HG02759 (cell line): Measurements from ENCODE around the gene TRMT10B.
A peak's percentile ranks its signal among the peaks of the same experiment; 100 is the strongest.
"Not testable (repeated sequence)": the region's sequence is repeated elsewhere in the genome, so short reads cannot be mapped to it uniquely, and the experiment has no call there.

Source experiments
- ATAC-seq: cut with Tn5 transposase; IDR thresholded peaks from one replicate; pipeline ENCODE4 v1.9.1; 2021; ENCODE audit warnings: mild to moderate bottlenecking, moderate library complexity; ENCODE audit not compliant: unreplicated experiment

TRMT10B gene

DNA sequence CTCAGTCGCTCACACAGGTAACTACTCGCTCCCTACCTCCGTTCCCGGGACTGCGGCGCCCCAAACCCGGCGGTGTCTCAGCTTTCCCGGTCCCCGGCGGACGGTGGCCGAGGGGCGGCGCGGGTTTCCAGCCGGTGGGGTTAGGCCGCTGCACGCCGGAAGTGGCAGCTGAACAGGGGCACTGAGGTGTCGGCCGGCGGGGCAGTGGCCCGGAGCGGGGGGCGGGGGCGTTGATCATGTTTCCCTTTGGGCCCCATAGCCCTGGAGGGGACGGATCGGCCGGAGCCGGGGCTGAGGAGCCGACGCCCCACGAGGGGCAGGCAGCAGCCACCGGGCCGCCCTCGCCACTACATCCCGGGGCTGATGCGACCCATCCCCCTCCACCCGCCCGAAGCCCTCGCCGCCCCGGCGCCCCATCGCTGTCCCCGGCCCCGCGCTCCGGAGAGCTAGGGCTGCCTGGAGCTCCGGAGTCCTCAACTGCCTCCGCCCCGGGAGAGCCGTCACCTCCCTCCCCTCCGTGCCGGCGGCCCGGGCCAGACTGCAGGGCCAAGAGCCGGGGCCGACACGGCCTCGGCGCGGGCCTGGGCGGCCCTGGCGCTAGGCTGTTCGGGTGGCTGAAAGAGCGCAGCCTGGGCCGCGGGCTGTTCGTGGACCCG lies 47.2 kb downstream of the TRMT10B start, which contains the start of gene DCAF10:
Gene DCAF10 (plus strand): TSS at position 167 of the 656 bp plus-strand sequence. CDS start 70 bp downstream, at position 237.
- ATAC-seq, result peak; percentile 81

DNA sequence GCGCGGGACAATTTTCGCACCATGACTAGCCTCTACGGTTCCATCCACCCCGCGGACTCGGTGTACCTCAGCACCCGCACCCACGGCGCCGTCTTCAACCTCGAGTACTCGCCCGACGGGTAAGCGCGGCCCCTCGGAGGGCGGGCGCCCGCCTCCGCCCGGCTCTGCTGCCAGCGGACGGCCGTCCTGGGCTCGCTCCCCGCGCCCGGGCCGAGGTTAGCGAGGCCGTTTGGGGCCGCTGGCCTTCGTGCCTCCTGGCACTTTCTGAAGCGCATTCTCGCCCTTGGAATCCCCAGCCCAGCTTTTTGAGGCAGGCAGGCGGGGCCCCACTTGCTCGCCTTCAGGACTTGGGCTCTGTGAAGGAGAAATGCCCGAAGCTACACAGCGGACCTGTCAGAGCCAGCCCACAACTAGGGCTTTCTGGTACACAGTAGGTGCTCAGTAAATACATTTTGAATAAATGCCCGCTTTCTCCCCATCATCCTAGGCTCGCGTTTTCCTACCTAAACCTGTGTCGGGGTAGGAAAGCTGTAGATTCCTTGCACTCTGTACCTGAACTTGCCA lies 47.8 kb downstream of the TRMT10B start:
- ATAC-seq, result peak; percentile 48

DNA sequence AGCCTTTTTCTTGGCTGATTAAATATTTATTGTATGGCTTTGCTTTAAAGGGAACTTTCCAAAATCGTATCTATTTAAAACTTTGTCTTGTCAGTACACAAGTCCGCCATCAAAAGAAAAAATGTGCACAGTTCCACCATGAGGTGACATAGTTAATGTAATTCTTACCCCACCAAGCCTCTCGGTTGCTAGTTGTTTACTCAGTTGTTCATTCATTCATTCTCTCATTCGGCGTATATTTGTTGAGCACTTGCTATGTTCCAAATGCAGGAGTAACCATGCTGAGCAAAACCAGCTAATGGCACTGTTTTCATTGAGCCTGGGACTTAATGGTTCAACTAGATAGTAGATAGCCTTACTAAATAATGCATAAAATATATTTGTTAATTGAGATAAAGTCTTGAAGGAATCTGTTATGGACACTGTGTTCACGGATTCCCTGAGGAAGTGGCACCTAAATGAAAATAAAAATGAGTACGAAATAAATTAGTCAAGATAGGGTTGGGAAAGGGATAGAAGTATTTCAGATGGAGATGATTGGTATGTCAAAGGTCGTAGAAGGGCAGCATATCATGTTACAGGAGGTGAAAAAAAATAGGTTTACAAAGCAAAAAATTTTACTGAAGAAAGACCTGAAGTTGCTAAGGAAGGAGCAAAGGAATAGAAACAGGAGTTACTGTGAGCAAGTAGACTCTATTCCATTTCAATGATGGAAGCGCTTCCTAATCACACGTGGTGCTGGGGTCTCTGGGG lies 48.5 kb downstream of the TRMT10B start:
- no peak for ATAC-seq

DNA sequence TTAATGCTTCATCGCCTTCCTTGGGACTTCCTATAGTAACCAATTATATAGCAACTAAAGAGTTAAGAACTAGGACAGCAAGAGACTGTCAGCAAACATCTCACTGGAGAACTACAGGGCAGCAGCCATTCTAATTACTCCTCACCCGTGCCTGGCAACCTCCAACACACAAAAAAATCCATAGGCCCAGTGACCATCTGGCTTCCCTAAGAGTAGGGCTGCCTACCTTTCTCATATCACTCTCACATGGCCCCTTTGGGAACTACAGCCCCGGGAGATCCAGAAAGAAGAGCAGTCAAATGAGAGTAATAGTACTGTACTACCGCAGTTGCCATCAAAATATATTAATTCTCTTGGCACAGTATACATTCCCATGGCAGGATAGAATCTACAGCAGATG lies 52.7 kb downstream of the TRMT10B start:
- ATAC-seq, result no peak

DNA sequence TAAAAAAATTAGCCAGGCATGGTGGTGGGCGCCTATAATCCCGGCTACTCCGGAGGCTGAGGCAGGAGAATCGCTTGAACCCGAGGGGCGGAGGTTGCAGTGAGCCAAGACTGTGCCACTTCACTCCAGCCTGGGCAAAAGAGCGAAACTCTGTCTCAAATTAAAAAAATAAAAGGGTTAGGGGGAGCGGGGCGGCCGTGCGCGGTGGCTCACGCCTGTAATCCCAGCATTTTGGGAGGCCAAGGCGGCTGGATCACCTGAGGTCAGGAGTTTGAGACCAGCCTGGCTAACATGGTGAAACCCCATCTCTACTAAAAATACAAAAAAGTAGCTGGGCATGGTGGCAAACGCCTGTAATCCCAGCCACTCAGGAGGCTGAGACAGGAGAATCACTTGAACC lies 56.1 kb downstream of the TRMT10B start:
- ATAC-seq, result not testable (repeated sequence)

DNA sequence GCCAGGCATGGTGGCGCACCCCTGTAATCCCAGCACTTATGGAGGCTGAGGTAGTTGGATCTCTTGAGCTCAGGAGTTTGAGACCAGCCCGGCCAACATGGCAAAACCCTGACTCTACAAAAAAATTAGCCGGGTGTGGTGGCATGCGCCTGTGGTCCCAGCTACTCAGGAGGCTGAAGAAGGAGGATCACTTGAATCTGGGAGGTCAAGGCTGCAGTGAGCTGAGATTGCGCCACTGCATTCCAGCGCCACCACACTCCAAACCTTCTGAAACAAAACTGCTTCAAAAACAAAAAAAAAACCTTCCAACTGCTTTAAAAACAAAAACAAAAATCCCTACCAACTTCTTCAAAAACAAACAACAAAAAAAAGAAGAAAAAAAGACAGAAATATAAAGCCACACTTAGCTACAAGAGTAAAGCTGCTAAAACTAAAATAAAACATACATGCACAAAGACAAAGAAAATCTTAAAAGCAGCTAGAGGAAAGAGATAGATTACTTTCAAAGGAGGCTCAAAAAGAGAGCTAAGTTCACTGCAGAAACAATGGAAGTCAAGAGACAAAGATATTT lies 58.4 kb downstream of the TRMT10B start:
- ATAC-seq, result no peak

DNA sequence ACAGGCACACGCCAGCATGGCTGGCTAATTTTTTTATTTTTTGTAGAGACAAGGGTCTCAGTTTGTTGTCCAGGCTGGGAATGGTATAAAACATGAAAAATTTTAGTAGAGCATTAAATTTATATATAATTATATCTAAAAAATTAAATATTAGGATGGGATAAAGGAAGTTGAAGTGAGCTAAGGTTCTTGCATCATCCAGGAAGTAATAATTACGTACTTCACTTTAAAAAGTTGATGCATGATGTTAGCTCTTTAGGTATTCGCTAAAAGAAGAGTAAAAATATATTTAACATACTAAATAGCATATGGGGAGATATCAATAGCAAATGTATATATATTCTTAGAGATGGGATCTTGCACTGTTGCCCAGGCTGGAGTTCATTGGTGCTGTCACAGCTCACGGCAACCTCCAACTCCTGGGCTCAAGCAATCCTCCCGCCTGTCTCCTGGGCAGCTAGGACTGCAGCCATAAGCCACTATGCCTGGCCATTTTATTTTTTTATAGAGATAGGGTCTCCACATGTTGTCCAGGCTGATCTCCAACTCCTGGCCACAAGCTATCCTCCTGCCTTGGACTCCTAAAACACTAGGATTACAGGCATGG lies 59.3 kb downstream of the TRMT10B start:
- ATAC-seq, result no peak

DNA sequence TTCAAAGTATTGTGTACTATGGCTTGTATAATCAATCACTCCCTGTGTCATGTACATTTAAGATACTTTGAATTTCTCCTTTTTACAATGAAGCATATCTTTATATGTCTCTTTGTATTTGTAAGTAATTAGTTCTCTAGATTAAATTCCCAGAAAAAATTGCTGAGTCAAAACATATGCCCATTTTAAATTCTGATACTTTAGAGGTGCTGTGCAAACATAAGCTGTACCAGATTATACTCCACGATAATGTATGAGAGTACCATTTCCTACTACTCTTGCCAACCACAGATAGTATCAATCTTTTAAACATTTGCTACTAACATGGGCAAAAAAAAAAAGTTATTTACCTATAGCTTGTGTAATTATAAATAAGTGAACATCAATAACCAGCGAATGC lies 65.2 kb downstream of the TRMT10B start:
- no peak for ATAC-seq

DNA sequence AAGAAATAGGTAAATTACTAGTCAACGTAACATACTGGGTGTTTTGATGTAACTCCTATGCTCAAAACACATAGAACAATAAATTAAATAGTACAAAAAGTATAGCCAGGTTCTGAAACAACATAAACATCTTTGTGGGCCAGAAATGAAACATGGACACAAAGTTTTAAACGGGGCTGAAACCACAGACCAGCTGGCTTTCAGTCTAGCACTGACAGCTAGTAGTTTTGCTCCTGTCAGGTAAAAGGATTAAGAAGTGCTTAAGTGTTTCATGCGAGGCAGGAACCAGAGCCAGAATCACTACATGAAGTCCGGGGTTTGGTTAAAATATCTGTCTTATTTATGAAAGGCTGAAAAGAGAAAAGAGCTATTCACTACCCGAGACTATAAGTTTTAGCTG lies 66.5 kb downstream of the TRMT10B start:
- ATAC-seq, result no peak

DNA sequence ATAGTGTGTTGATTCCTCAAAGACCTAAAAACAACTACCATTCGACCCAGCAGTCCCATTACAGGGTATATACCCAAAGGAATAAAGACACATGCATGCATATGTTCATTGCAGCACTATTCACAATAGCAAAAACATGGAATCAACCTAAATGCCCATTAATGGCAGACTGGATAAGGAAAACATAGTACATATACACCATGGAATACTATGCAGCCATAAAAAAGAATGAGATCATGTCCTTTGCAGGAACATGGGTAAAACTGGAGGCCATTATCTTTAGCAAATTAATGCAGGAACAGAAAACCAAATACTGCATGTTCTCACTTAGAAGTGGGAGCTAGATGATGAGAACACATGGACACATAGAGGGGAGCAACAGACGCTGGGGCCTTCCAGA lies 71.6 kb downstream of the TRMT10B start:
- not testable (repeated sequence) for ATAC-seq

DNA sequence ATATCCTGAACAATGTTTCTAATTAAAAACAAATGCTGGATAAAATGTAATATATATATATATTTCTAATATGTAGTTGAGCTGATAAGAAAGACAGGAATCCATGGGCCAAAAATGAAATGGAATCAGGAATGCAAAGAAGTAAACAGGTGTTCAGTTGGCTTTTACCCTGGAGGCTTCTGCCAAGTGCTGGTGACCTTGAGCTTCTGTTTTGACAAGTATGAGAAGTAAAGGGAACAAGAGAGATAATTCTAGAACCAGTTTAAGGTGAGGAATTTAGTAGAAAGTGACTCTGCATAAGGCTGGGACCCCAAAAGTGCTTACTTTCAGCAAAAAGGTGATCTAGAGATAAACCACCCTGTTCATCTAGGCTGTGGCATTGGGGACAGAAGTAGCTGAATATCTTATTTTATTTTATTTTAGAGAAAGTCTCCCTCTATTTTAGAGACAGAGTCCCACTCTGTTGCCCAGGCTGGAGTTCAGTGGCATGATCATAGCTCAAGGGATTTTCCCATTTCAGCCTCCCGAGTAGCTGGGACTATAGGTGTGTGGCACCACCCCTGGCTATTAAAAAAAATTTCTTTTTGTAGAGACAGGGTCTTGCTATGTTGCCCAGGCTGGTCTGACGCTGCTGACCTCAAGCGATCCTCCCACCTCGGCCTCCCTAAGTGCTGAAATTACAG lies 74.0 kb downstream of the TRMT10B start:
- no peak for ATAC-seq
